GM23338 (cell line): ENCODE results near the gene ST8SIA2.

Source experiments
- CREB1 ChIP-seq: fragments of 250-450 bp; sonication (Bioruptor Pico); IDR thresholded peaks from 2 replicates; pipeline ENCODE4 v1.5.0; 2020; ENCODE audit warnings: low read depth, mild to moderate bottlenecking, moderate library complexity
- CTCF ChIP-seq, 2 experiments: fragments of 200-600 bp in 1 of 2; sonication (generic) in 1 of 2; conservative IDR thresholded peaks; 2 replicates each; pipeline versions ENCODE4 v1.5.1 to v1.6.1; 2016 to 2017; ENCODE audit warnings: antibody characterized with exemption in 2 of 2, low read depth in 2 of 2, mild to moderate bottlenecking in 2 of 2, moderate library complexity in 1 of 2
- ETS1 ChIP-seq: IDR thresholded peaks from 2 replicates; pipeline ENCODE4 v1.6.1; 2016; ENCODE audit warnings: antibody characterized with exemption
- EZH2 ChIP-seq: fragments of 200-600 bp; sonication (generic); IDR thresholded peaks from one replicate; pipeline ENCODE4 v1.8.0; 2017; ENCODE audit warnings: antibody characterized with exemption, mild to moderate bottlenecking, low read depth; ENCODE audit not compliant: unreplicated experiment
- EZH2phosphoT487 ChIP-seq: fragments of 200-600 bp; sonication (generic); IDR thresholded peaks from one replicate; pipeline ENCODE4 v1.8.1; 2018; ENCODE audit warnings: antibody characterized with exemption; ENCODE audit not compliant: unreplicated experiment
- JUNB ChIP-seq: IDR thresholded peaks from one replicate; pipeline ENCODE4 v1.6.1; 2016; ENCODE audit warnings: antibody characterized with exemption; ENCODE audit not compliant: unreplicated experiment
- POLR2AphosphoS5 ChIP-seq: IDR thresholded peaks from 2 replicates; pipeline ENCODE4 v1.6.1; 2016; ENCODE audit warnings: antibody characterized with exemption, low read depth
- REST ChIP-seq: IDR thresholded peaks from one replicate; pipeline ENCODE4 v1.6.1; 2018; ENCODE audit warnings: antibody characterized with exemption; ENCODE audit not compliant: unreplicated experiment
- STAT1 ChIP-seq: IDR thresholded peaks from one replicate; pipeline ENCODE4 v1.6.1; 2016; ENCODE audit warnings: antibody characterized with exemption; ENCODE audit not compliant: unreplicated experiment

- TF ChIP-seq CTCF (conservative IDR thresholded peaks at IDR 0.05; ENCODE audit: low read depth in 2 of 2) (no peak), POLR2AphosphoS5 (no peak), REST (no peak), JUNB (no peak), EZH2 (no peak), EZH2phosphoT487 (no peak), ETS1 (no peak), STAT1 (no peak), CREB1 (CRISPR knock-in tag) (no peak)
These were observed 51.0 kb downstream of the ST8SIA2 start for GRCh38 chr15:92444631-92445030.
